ENCODE measurements around the gene R3HDM2.

DNA sequence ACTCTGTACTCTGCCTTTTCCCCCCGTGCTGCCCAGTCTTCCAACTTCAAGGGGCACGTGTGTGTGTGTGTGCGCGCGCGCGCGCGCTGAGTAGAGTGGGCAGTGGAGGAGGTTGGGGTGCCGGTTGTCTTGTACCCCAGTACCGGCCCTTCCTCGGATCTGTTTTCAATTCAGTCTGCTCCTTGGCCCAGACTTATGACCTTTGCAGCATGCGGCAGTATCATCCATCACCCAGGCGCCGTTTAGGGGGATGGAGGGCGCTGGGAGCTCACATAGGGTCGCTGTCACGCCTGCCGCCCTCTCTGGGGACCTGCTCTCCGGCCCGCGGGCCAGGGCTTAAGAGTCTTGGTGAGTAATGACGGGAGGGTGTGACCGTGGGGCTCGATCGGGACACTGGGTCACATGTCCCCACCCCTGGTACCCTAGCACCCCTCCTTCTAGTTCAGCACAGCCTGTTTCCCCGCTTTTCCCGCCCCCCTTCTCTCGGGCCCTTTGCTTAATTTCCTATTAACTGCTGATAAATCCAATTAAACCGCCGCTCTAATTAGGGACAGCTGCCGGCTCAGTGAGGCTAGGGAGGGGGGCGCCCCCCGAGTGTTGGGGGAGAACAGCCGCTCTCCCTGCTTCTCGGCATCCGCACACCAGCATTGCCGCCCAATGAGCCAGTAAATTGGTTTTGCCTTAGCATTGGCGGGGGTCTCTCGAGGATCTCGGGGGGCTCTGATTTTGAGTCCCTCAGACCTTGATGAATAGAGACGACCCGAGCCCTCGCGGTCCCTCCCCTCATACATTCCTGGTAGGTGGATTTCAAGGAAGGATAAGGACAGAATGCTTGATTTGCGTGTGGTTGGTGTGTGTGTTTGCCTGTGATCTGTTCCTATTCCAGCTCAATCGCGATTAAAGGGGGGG, 189.2 kb downstream of the R3HDM2 start:
- TF ChIP-seq, protein P1, sequence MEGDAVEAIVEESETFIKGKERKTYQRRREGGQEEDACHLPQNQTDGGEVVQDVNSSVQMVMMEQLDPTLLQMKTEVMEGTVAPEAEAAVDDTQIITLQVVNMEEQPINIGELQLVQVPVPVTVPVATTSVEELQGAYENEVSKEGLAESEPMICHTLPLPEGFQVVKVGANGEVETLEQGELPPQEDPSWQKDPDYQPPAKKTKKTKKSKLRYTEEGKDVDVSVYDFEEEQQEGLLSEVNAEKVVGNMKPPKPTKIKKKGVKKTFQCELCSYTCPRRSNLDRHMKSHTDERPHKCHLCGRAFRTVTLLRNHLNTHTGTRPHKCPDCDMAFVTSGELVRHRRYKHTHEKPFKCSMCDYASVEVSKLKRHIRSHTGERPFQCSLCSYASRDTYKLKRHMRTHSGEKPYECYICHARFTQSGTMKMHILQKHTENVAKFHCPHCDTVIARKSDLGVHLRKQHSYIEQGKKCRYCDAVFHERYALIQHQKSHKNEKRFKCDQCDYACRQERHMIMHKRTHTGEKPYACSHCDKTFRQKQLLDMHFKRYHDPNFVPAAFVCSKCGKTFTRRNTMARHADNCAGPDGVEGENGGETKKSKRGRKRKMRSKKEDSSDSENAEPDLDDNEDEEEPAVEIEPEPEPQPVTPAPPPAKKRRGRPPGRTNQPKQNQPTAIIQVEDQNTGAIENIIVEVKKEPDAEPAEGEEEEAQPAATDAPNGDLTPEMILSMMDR (IDR thresholded peaks at IDR 0.05) = no peak
- TF ChIP-seq EP300 (IDR thresholded peaks at IDR 0.05) = no peak

Data from suprapubic skin (tissue), 3 donors.